GM18505 (cell line): ENCODE measurements around the gene BEST3.
"Not testable (repeated sequence)": the region's sequence is repeated elsewhere in the genome, so short reads cannot be mapped to it uniquely, and the experiment has no call there.

Source experiments
- ATAC-seq: cut with Tn5 transposase; IDR thresholded peaks from one replicate; pipeline ENCODE4 v1.9.1; 2021; ENCODE audit not compliant: unreplicated experiment
- POLR2A ChIP-seq: IDR thresholded peaks from 4 replicates; pipeline ENCODE4 v1.6.1; 2011; ENCODE audit warnings: borderline replicate concordance; ENCODE audit not compliant: insufficient read depth, insufficient read length; ENCODE audit errors: extremely low read depth

Gene BEST3

GRCh38 chr12:69620077-69620476 lies 79.0 kb downstream of the BEST3 start:
- TF ChIP-seq POLR2A, result no peak
- ATAC-seq, result no peak

- no peak for ATAC-seq
- no peak for TF ChIP-seq POLR2A
Measured at GRCh38 chr12:69619050-69619449, 80.1 kb downstream of the BEST3 start.

- ATAC-seq, result no peak
- no peak for TF ChIP-seq POLR2A
Measured at GRCh38 chr12:69616025-69616424, 83.1 kb downstream of the BEST3 start.

GRCh38 chr12:69613351-69613750 lies 85.8 kb downstream of the BEST3 start:
- TF ChIP-seq POLR2A, result no peak
- no peak for ATAC-seq

- no peak for ATAC-seq
- no peak for TF ChIP-seq POLR2A
Measured at GRCh38 chr12:69610729-69611128, 88.4 kb downstream of the BEST3 start, which contains the start of gene LRRC10. Gene LRRC10, minus strand, starts transcription at chr12:69610907. Its CDS starts 69 bp downstream, at chr12:69610838.

- no peak for TF ChIP-seq POLR2A
- no peak for ATAC-seq
Measured at GRCh38 chr12:69610126-69610525, 89.0 kb downstream of the BEST3 start.

GRCh38 chr12:69608114-69608513 lies 91.0 kb downstream of the BEST3 start:
- ATAC-seq, result no peak
- TF ChIP-seq POLR2A, result no peak

GRCh38 chr12:69604275-69604674 lies 94.8 kb downstream of the BEST3 start:
- not testable (repeated sequence) for ATAC-seq
